ENCODE measurements around the gene MASP1.

- TF ChIP-seq CTCF (IDR thresholded peaks at IDR 0.05) (no peak), POLR2A (IDR thresholded peaks at IDR 0.05) (no peak)
These were observed 93.0 kb downstream of the MASP1 start for GRCh38 chr3:187198490-187198889.
